HG02981 (cell line): ENCODE results near the gene RUNX1.
"Not testable (repeated sequence)": the region's sequence is repeated elsewhere in the genome, so short reads cannot be mapped to it uniquely, and the experiment has no call there.

Experiments used
- ATAC-seq: cut with Tn5 transposase; IDR thresholded peaks from one replicate; pipeline ENCODE4 v1.9.1; 2021; ENCODE audit warnings: mild to moderate bottlenecking, moderate library complexity; ENCODE audit not compliant: unreplicated experiment

Gene RUNX1

DNA sequence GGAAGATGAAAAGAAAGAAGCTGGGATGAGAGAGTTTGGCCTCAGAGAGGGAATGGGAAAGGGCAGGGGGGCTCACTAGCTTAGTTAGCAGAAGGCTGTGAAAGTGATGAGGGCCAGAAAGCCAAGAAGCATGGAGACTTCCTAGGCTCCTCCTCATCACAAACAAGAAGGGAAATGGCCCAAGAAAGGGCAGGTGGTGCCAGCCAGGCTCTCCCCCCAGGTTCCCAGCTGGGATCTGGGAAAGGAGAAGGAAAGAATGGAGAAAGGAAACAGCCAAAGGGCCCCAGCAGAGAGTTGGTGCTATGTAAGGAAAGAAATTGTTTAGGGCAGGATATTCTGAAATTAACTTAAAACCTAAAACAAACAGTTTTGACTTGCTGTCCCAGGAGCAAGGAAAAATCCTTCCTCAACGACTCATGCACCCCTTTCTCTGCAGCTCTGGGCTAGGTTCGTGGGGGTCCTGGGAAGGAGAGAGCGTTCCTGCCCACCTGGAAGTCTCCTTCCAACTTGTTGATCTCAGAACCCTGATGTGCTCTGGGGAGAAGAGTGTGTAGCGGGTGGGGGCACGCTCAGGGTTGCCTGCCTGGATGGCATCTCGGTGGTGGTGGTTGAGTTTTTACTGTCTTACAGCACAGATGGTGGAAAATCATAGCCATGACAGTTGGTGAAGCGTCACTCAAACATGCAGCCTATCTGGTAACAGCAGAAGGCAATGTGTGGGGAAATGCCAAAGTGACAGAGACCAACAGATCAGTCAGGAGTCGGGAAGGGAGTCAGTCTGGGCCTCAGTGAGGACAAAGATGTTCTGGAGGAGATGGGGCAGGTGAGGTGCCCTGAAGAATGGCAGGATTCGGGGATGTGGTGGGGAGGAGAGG, 233.0 kb downstream of the RUNX1 start:
- ATAC-seq, result no peak

DNA sequence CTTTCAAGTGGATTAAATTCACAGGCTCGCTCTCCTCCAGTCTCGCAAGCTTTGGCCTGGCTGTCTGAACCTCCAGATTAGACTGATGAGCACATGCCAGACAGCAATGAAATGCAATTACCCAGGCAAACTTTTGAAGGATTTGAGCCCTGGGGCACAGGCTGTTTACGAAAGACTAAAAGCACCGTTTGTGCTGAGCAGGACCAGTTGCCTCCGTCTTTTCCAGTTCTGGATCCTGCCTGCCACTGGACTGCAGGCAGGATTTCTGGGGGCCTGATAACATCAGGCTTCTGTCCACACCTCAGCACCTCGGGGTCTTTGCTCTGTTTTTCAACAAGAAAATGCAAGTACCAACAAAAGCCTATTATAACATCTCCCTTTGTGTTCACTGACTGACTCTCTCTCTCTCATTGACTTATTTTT, 234.6 kb downstream of the RUNX1 start:
- no peak for ATAC-seq

- ATAC-seq, result no peak
Observed at GRCh38 chr21:34813266-34813894, 235.7 kb downstream of the RUNX1 start.

DNA sequence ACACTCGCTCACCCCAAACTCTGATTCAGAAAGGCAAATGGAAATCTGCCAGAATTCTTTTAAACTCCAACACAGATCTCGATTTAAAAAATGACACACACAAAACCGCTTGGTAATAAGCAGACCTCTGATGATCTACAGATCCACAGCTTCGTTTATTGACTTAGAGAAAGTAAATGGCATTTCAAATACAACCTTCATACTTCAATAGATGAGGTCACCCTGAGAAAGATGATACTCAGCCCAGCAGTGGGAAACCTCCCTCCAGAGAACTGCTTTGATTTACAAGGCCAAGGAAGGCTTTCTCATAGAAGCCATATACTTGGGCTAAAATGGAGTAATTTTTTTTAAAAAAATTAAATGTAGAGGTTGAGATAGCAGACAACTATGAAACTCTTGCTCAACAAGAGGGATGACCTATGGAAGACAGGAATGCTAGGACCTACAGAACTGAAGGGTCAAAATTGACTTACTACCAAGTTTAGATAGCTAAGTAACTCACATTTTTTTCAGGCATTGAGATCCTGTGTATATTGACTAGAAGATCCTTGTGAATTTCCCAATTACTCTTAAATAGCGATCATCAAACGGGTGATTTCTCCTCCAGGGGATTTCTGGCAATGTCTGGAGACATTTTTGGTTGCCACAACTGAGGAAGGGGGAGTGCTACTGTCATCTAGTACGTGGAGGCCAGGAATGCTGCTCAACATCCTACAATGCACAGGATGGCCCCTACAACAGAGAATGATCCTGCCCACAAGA, 236.4 kb downstream of the RUNX1 start:
- no peak for ATAC-seq

DNA sequence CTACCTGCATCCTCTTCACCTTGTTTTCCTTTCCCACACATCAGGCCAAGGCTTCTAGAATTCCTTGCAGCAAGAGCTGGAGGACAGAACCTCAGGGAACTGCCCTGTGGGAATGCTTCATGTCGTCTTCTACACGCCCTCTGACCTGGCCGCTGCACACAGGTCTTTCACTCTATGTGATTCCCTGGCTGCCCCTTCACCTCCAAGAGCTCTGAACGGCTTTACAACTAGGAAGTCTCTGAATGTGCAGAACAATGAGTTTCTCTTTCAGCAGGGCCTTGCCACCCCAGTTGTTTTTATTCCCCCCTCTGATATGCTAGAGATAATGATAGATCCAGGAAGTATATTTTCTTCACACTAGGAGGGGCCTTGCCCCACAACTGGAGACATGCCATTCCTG, 237.7 kb downstream of the RUNX1 start:
- ATAC-seq, result no peak

DNA sequence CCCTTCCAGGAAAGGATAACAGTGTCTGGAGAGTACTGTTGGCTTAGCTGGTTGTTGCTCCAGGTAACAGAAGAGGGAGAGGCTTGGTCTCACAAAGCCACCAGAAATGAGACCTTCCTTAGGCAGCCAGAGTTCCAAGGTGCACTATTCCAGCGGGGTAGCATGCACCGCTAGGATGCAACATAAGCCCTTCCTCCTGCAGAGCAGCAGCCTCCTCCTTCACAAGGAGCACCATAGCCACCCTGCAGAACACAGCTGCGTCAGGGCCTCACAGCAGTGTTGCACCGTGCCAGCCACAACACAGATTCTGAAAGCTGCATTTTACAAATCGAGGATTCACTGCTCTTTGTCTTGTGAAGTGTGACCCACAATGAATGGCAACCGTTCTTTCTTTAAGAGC, 238.3 kb downstream of the RUNX1 start:
- ATAC-seq, result no peak

DNA sequence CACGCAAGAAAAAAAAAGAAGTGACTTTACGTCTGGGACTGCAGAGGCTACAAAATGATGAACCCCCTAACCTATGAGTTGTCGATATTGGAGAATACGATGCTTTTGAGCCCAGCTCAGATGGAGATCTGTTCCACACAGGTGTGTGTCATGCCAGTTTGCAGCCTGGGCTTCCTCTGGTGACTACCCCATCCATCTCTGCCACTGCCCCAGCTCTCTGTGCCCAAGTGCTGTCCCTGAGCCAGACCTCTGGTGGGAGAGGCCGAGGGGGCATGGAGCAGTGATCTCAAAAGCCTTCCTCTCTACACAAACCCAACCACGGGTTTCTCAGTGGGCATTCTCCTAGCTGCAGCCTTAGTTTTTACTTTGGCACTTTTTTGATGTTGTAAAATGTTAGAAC, 239.3 kb downstream of the RUNX1 start:
- ATAC-seq, result no peak

DNA sequence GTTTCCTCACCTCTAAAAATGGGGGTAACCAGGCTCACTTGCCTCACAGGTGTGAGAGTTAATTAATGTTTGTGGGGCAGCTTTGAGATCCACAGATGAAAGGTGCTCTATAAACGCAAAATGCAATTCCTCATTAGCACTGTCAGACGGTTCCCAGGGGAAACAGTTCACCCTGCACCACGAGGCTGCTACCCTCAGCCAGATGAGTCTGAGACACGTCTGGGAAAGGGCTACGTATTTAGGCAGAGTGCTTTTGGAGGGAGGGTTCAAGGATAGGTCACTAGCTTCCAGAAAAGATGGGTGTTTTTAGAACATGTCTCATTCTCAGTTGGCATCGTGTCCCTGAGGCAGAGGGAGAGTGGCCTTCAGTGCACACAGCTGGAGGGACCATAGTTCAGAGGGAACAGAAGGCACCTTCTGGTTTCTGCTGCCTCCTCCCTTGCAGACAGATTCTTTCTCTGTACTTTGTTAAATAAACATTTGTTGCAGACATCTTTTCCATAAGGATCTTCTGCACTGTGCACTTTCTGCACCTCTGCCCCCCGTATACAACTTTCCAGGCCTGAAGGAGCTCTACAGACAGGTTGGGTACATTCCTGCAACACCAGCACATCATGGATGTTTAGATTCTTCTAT, 240.4 kb downstream of the RUNX1 start:
- ATAC-seq, result no peak

DNA sequence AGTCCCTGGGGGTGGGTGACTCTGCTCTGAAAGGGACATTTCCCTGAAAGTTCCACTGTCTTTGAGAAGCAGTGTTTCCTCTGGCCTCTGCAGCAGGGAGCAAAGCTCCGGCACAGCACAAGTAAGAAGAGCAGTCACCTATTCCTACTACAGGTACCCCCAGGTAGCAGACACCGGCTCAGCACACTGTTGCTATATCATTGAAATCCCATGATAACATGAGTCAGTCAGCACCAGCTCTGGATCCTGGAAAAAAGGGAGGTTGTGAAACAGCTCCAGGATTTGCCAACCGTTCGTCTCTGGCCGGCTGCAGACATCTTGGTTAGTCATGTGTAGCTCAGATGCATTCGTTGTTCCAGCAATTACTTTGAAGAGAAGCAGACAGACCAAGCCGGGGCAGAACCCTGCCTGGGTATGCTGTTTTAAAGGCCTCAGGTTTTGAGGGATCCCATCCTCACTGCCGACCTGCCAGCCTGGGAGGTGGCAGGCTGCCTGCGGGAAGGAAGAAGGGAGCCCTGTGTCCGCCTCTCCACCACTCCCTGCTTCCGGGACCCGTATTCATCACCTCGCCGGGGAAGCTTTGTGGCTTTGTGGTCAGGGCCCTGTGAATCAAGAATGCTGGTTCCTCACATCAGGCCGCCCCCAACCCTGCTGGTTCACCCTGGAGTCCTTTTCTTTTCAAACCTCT, 241.1 kb downstream of the RUNX1 start:
- ATAC-seq, result no peak

- ATAC-seq, result no peak
Observed at GRCh38 chr21:34807146-34807880, 241.8 kb downstream of the RUNX1 start.

DNA sequence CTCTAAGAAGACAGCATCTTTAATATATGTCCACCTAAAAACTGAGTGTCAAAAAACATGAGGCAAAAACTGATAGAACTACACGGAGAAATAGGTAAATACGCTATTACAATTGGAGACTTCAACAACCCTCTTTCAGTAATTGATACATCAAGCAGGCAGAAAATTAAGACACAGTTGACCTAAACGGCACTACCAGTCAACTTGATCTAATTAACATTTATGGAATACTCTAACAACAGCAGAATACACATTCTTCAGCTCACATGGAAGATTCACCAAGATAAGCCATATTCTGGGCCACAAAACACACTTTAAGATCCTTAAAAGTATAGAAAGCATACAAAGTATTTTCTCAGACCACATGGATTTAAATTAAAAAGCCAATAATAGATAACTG, 242.7 kb downstream of the RUNX1 start:
- no peak for ATAC-seq

DNA sequence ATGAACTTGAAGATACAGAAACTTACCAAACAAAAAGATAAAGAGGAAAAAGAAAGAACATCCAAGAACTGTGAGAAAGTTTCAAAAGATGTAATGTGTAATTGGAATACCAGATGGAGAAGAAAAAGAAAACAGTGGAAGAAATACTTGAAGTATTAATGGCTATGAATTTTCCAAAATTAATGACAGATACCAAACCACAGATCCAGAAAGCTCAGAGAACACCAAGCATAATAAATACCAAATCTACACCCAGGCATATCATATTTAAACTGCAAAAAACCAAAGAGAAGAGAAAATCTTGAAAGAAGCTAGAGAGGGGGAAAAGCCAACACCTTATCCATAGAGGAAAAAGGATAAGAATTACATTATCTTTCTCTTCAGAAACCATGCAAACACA, 243.9 kb downstream of the RUNX1 start:
- ATAC-seq, result no peak

DNA sequence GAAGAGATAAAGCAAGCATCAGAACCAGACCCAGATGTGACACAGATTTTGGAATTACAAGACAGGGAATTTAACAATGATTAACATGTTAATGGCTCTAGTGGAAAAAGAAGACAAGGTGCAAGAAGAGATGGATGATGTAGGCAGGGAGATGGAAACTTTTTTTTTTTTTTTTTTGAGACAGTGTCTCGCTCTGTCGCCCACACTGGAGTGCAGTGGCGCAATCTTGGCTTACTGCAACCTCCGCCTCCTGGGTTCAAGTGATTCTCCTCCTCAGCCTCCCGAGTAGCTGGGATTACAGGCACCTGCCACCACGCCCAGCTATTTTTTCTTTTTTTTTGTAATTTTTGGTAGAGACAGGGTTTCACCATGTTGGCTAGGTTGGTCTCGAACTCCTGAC, 244.5 kb downstream of the RUNX1 start:
- not testable (repeated sequence) for ATAC-seq

- no peak for ATAC-seq
Observed at GRCh38 chr21:34803782-34804370, 245.2 kb downstream of the RUNX1 start.

DNA sequence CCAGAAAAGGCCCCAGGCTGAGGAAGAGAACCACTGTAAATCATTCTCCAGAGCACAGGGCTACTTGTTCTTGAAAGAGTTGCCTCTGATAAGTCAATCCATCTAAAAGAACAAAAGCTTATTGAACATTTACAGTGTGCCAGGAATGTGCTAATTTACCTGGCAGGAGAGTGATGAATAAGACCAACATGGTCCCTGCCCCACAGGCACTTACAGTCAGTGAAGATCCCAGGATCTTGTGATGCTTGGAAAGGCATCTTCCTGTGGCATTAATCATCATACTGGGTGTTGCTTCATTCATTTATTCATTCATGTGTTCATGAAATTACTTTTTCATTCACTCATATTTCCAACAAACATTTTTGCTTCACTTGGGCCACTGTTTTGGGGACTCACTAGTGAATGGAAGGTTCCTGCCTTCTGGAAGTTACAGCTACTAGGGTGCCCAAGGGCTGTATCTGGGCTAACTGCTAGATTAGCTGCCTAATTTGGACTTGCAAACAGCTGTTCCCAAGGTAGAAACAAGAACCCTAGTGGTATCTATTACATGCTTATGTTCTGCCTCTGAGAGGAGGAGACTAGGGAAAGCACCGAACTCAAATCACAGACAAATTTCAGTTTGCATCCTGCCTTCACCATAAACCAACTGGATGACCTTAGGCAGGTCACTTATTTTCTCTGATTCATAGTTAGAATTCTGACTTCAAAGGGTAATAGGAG, 246.8 kb downstream of the RUNX1 start:
- no peak for ATAC-seq

- ATAC-seq, result no peak
Observed at GRCh38 chr21:34801519-34802132, 247.5 kb downstream of the RUNX1 start.

DNA sequence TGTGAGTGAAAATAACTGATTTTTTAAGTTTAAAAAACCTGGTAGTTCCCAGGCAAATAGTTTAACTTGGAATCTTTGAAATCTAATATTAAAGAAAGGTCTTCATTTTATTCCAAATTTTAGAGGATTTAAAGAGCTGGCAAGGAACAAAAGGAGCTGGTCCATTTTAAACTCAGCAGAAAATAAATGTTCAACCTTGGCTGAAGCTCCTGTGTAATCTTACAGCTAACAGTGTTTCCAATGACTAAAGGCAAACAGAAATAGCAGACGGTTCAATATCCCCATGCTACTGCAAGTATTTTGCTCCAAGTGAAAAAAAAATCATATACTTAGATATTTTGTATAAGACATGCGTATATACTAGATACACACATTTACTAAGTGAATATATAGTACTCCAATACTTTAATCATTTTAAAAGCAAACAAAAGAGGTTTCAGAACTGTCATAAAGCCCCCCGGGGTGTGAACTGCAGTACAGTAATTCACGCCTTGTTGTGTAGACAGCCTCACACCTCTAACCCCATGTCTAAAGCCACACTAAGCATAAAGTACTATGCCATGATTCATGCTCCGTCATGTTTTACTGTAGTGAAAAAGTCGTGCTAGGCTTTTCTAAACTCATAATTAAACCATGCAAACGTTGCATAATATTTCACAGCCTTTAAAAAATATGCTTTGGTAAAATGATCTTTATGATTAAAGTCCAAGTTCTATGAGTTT, 248.1 kb downstream of the RUNX1 start:
- ATAC-seq, result no peak

- no peak for ATAC-seq
Observed at GRCh38 chr21:34799092-34799491, 250.0 kb downstream of the RUNX1 start.
